ENCODE data around the gene ZNF563. TPM values are rescaled to one million over a fixed set of nuclear protein-coding genes. Genes with fewer than 3 reads are reported as not detected.

The ZNF563 gene
- total and polyA plus RNA-seq, 2 experiments from 2014 or later, result 3.1 to 3.2 TPM

GRCh38 chr19:12353375-12353774, 19.9 kb upstream of the ZNF563 start:
- Mint-ChIP-seq H3K9me3 (peaks cover 94% of the 10 kb centered on the region), H3K4me1 (no peaks in the 10 kb centered on the region), H3K36me3 (ENCODE audit: low read depth) (peaks cover 62% of the 10 kb centered on the region), H3K27ac (no peak overlapping the region), H3K27me3 (ENCODE audit: insufficient read depth, low read depth, poor library complexity) (peaks cover 1% of the 10 kb centered on the region), H3K4me3 (no peak overlapping the region)
- Histone ChIP-seq H3K4me2 (no peak overlapping the region), H4K20me1 (replicated peaks; ENCODE audit: insufficient read depth) (no peaks in the 10 kb centered on the region), H3K36me3 (ENCODE audit: insufficient read depth) (peaks cover 35% of the 10 kb centered on the region), H3F3A (replicated peaks; ENCODE audit: low read depth) (no peaks in the 10 kb centered on the region), H3K9me2 (ENCODE audit: insufficient read depth) (peaks cover 6% of the 10 kb centered on the region; the same call in 1 of the 2 replicates), H3K79me2 (replicated peaks; ENCODE audit: insufficient read depth) (no peaks in the 10 kb centered on the region; the same call in 1 of the 2 replicates), H3K4me3 (no peak overlapping the region), H3K4me1 (ENCODE audit: insufficient read depth) (no peaks in the 10 kb centered on the region), H2AFZ (no peak overlapping the region), H3K27ac (ENCODE audit: low read depth) (no peak overlapping the region), H3K27me3 (ENCODE audit: insufficient read depth) (no peaks in the 10 kb centered on the region)
- DNase-seq (ENCODE audit: low spot score) (no peak), ATAC-seq (no peak)
- TF ChIP-seq EZH2phosphoT487 (IDR thresholded peaks at IDR 0.05; ENCODE audit: unreplicated experiment), result no peak
- no peak for TF ChIP-seq ETS1 (IDR thresholded peaks at IDR 0.05)
- no peak for TF ChIP-seq ZNF114 (CRISPR knock-in tag; IDR thresholded peaks at IDR 0.05)
- no peak for TF ChIP-seq REST (IDR thresholded peaks at IDR 0.05; ENCODE audit: unreplicated experiment)
- TF ChIP-seq POLR2AphosphoS5 (IDR thresholded peaks at IDR 0.05; ENCODE audit: low read depth), result no peak
- TF ChIP-seq CREB1 (CRISPR knock-in tag; IDR thresholded peaks at IDR 0.05; ENCODE audit: low read depth), result no peak
- no peak for TF ChIP-seq EZH2 (IDR thresholded peaks at IDR 0.05; ENCODE audit: low read depth, unreplicated experiment)
- no peak for TF ChIP-seq CTCF (conservative IDR thresholded peaks at IDR 0.05; ENCODE audit: low read depth in 2 of 2)
- no peak for TF ChIP-seq JUNB (IDR thresholded peaks at IDR 0.05; ENCODE audit: unreplicated experiment)
- TF ChIP-seq NANOG (IDR thresholded peaks at IDR 0.05; ENCODE audit: borderline replicate concordance), result no peak
- TF ChIP-seq ZNF462 (CRISPR knock-in tag; IDR thresholded peaks at IDR 0.05), result no peak
- no peak for TF ChIP-seq STAT1 (IDR thresholded peaks at IDR 0.05; ENCODE audit: unreplicated experiment)
- no peak for TF ChIP-seq ZNF331 (CRISPR knock-in tag; IDR thresholded peaks at IDR 0.05; ENCODE audit: low read depth)

Data from GM23338 (cell line).